NCI-H748 (cell line): Measurements from ENCODE around the gene AMDHD2.
"Not testable (repeated sequence)": the region's sequence is repeated elsewhere in the genome, so short reads cannot be mapped to it uniquely, and the experiment has no call there.

ENCODE experiments used
- DNase-seq: peaks from one replicate; lab custom pipeline; 2025; ENCODE audit not compliant: unreplicated experiment; lab: John Stamatoyannopoulos, UW

AMDHD2 gene

DNA sequence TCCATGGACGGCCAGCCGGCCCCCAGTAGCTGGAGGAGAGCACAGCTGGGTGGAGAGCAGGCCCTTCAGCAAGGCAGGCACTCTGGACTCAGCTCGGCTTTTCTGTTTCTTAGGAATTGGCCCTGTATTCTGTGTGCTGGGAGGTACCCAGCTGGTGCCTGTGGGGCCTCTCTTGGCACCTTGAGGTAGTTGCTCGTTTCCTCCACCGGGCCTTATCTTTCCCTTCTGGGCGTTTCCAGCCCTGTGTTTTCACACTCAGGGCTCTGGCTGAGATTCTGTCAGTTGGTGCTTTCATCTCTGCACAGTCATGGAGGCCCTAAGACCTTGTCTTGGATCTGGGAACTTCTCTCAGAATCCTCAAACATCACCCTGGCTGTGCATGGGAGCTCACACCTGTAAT is 47.3 kb downstream of the AMDHD2 start:
- DNase-seq, result not testable (repeated sequence)

DNA sequence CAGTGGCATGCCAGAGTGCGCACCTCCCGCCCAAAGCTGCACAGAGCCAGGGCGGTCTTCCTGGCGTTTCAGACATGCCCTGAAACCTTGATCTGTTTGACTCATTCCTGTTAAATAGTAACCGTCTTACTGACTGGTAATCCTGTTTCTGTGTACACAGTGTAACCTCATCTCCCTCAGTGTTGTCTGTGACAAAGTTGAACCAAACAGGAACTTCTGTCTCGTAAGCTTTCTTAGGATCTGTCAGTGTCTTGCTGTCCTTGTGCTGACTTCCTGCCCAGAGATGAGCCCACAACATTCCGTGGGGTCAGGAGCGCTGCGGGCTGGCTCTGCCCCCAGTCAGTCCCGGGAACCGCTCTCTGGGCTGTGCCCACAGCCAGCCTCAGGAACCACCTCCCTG is 48.4 kb downstream of the AMDHD2 start:
- not testable (repeated sequence) for DNase-seq

DNA sequence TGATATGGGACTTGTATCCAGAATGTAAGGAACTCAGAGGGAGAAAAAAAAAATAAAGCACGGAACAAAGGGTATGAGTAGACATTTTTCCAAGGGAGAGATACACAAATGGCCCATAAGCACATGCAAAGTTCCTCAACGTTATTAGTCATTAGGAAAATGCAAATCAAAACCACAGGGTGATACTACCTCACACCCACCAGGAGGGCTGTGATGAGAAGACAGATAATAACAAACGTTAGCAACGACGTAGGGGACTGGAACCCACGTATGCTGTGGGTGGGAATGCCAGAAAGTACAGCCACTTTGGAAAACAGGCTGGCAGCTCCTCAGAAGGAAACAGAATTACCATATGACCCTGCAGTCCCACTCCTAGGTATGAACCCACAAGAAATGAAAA is 52.5 kb downstream of the AMDHD2 start:
- not testable (repeated sequence) for DNase-seq

DNA sequence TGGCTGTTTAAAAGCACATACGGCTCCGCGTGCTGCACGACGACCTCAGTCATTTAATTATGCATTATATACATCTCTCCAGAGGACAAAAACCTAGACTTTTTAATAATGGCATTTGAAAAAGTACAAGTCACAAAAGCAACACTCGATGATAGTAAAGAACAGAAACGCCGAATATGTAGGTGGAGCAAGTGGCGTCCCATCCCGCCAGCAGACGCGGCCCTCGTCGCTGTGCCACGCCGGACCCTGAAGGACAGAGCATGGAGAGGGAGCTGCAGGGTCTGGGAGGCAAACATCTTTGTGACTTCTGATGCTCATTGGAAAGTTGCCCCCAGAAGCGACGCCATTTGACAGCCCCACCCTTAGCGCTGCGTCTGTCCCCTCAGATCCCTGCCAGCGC is 55.7 kb downstream of the AMDHD2 start:
- not testable (repeated sequence) for DNase-seq

DNA sequence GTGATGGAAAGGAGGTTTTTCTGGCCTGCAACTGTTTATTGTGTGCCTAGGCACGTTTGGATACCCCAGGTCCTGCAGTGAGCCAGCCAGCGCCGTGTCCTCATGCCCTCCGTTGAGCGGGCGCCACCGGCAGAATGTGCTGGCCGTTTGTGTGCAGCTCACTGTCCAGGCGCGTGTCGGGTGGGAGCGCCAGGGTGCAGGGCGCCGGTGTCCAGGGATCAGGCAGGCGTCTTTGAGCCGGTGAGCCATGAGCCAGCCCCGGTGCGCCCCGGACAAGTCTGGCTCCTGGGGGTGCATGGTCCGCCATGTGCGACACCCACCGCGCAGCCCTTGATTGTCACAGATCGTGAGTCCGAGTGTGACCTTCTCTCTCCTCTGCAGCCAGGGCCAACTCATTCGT is 56.9 kb downstream of the AMDHD2 start:
- not testable (repeated sequence) for DNase-seq

DNA sequence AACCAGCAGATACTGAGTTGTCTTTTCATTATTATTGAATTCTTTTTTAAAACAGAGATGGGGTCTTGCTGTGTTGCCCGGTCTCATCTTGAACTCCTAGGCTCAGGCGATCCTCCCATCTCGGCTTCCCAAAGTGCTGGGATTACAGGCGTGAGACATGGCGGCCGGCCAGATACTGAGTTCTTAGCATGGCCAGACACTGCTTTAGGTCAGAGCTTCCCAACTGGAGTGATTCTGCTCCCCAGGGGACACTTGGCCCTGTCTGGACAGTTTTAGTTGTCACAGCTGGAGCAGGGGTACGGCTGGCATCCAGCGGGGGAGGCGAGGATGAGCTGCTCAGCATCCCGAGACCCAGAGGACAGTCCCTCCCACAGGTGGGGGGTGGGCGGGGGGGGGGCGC is 58.7 kb downstream of the AMDHD2 start:
- DNase-seq, result not testable (repeated sequence)

DNA sequence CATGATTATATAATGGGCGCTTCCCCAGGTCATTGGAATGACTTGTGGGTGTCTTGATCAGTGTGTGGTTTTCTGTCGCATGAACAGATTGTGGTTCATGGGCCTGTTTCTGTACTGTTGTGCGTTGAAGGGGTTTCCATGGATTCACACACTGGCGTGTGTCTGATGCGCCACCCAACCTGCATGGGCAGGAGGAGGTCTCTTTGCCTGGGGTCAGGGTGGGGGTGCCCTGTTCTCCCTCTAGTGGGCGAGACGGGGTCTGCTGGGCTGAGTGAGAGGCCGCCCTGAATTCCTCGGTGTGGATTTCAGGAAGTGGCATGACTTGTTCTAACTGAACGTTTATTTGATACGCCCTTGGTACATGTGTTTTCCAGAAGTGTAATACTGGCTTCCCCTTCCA is 60.0 kb downstream of the AMDHD2 start:
- not testable (repeated sequence) for DNase-seq

DNA sequence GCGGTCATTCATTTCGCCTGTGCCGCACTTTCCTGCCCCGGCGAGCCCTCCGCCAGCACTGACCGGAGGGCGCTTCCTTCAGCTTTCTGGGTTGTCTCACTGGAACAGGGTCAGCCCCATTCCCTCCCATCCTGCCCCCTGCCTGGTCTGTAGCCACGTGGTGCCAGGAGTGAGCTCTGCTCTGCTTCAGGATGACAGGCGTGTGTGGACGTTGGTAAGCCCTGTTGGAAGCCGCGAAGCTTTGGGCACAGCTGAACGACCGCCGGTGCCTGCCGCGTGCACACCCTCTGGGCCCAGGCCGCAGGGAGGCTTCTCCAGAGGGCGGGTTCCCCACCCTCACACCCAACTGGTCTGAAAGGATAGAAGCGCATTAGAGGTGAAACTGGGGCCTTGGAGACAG is 60.6 kb downstream of the AMDHD2 start:
- not testable (repeated sequence) for DNase-seq
